Measurements from ENCODE around the gene LCNL1.
A peak's percentile ranks its signal among the peaks of the same experiment; 100 is the strongest.

The LCNL1 gene

DNA sequence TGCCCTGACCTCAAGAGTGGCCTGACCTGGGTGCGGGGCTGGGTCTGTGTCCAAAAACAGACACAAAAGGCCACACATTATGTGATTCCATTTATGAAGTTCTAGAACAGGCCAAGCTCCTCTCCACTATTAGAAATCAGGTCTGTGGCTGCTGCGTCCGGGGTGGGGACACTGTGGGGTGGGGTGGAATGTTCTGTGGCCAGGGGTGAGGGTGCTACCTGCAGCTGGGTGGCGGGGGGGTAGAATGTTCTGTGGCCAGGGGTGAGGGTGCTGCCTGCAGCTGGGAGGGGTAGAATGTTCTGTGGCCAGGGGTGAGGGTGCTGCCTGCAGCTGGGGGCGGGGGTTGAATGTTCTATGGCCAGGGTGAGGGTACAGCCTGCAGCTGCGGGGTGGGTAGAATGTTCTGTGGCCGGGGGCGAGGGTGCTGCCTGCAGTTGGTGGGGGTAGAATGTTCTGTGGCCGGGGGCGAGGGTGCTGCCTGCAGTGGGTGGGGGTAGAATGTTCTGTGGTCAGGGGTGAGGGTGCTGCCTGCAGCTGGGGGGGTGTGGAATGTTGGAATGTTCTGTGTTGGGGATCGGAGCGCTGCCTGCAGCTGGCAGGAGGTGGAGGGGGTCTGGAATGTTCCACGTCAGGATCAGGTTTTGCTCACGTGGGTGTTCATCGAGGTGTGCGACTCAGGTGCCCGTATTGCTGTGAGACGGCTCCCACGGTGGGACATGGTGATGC, 22.4 kb upstream of the LCNL1 start:
- no peak for DNase-seq

DNA sequence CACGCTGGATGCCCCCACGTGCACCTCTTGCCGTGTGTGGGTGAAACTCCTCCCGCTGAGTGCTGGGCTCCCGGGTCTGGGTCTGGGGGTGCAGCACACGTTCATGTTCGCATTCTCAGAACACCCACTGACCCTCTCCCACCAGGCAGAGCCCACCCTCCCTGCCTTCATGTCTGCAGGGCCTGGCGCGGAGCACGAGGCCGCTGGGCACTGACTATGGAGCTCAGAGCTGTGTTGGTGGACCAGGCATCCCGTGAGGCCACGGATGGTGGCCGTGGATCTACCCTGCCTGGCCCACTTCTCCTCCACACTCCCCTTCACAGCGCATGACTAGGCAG, 21.9 kb upstream of the LCNL1 start:
- no peak for DNase-seq

DNA sequence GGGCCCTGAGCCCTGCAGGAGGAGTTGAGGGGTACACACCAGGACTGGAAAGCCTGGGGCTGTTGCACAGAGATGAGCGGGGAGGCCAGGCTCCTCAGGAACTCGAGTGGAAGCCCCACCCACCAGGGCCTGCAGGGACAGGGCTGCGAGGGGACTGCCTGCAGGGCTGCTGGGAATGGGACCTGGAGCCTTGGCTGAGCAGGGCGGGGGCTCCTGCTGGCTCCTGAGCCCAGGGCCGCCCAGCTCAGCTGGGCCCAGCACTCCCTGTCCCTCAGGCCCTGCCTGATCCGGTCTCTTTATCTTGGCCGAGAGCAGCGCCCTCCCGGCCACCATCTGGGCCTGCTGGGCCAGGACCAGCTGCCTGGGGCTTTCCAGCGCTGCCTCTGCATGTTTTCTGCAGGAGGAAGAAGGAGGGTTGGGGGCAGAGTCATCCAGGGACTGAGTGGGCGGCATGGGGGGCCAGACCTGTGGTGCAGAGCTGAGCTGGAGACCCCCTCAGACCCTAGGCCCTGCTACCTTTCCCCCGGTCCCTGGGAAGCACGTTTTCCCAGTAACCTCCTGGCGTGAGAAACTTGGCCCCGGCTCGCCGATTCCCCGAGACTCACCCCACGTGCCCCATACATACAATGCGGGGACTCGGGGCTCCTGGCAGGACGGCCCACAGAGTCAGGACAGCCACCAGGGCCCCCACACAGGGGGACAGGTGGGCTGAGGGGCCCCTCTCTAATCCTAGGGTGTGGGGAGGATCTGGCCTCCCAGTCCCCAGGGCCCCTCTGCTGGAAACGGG, 21.3 kb upstream of the LCNL1 start:
- no peak for DNase-seq

DNA sequence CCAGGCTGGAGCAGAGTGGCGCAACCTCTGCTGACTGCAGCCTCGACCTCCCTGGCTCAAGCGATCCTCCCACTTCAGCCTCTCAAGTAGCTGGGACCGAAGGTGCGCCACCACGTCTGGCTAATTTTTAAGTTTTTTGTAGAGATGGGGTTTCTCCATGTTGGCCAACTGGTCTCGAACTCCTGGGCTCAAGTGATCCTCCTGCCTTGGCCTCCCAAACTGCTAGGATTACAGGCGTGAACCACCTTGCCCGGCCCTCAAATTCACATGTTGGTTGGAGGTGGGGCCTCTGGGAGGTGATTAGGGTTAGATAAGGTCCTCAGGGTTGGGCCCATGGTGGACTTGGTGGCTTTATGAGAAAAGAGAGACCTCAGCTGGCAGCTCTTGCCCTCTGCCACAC, 20.6 kb upstream of the LCNL1 start:
- DNase-seq, result no peak

DNA sequence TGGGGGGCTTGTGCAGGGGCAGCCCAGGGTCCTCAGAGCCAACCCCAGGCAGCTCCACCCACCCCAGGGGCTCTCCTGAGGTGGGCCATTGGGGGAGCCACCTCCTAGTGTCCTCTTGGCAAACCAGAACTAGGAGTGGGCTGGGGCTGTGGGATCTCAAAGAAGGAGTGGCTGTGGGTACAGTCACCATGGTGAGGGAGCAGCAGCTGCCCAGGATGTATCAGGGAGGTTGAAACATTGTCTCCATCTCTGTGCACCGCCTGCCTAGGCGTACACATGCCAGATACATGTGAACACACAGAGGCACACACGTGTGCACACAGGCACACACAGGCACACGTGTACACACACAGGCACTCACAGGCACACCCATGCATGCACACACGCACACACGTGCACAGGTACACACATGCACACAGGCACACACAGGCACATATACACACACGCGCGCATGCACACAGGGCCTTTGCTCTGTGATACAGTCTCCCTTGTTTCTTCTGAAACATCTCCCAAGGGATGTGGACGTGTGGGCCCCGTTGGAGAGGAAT, 20.0 kb upstream of the LCNL1 start:
- no peak for DNase-seq

DNA sequence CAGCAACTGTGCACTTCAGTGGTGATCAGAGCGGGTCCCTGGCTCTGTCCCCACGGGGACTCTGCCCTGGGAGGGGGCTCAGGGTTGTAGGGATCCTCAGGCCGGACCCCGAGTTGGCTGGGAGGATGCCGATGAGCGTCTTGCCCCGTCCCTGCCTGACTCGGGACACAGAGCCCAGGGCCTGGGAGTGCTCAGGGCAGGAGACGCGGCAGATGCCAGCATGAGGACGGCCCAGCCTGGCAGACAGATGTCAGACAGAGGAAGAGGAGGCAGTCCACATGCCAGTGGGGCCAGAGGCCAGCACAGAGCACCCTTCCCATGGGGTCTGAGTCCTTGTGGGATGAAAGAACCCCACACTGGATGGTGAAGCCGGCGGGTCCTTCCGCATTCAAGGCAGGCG, 19.5 kb upstream of the LCNL1 start:
- DNase-seq, result no peak

DNA sequence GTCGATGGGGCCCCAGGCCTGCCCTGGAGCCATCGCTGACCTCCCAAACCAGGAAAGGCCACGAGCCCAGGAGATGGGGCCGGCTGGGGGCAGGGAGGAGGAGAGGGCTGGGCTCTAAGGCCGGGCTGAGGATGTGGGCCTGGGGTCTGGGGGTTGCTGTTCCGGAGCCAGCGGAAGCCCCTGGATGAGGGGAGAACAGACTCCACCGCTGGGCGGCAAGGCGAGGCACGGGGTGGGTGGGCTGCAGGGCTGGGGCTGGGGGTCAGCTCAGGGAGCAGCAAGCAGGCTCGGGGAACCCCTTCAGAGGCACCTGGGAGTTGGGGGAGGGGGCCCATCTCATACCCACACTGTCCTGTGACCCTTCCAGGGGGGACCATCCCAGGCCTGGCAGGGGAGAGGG, 19.0 kb upstream of the LCNL1 start:
- DNase-seq, result no peak

DNA sequence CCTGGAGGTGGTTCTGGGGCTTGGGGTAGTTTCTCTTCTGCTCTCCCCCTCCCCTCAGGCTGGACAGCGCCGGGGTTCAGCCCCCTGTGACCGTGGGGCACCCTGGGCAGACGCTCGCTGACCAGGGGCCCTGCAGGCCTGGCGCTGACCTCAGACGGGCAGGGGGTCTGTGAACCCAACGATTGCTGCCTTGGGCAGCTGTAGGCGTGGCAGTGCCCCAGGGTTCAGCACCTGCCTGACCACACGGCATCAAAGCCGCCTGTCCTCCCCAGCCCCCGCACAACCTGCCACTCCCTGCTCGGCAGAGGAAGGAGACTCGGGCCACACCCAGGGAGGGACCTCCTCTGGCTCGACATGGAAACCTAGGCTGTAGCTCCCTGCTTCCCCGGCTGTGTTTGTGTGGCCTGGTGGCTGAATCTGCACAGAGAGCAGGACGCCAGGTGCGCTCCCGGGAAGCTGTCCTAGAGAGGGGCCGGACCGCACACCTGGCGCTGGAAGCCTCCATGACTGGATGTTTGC, 18.6 kb upstream of the LCNL1 start:
- no peak for DNase-seq

DNA sequence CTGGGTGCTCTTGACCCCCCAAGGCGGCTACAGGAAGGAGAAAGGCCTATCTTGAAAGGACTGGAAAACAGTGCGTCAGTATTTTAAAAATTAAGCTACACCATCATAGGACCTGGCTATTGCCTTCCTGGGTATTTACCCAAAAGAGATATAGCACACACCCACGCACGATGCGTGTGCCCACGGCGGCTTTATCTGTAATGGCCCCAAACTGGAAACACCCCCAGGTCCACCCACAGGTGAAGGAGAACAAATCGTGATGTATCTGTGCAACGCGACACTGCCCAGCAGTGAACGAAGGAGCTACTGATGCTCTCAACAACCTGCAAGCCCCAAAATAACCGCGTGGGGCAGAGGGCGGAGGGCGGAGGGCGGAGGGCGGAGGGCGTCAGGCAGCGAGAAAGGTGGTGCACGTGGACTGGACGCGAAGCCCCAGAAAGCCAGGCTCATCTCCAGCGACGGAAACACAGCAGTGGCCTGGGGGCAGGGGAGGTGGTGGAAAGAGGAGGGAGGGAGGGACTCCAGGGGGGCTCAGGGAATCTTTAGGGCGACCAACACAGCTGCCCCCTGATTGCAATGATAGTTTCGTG, 17.9 kb upstream of the LCNL1 start:
- no peak for DNase-seq

DNA sequence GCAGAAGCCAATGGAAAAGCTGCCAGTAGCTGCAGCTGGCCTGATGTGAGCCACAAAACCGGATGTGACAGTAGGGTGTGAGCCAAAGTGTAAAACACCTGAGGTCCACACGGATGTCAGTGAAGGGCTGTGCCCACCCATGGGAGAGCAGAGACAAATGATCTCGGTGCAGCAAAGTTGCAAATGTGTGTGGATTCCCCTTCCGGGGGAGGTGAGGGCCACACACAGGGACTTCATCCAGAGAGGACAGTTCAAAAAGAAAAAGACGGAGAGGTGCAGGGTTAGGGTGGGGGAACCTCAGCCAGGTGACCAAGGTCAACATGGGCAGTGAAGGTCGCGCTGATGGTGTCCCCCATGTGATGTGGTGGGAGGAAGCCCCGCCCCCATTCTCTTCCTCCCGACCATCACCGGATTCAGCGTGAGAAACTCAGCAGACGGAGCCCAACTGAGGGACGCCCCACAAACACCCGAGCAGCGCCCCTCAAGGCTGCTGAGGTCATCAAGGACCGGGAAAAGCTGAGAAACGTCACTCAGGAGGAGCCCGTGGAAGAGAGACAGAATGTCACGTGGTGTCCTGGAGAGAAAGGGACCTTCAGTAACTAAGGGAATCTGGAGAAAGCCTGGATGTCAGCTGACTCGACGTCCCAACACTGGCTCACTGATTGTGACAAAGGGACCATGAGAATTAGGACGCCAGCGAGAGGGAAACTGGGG, 16.9 kb upstream of the LCNL1 start:
- no peak for DNase-seq

DNA sequence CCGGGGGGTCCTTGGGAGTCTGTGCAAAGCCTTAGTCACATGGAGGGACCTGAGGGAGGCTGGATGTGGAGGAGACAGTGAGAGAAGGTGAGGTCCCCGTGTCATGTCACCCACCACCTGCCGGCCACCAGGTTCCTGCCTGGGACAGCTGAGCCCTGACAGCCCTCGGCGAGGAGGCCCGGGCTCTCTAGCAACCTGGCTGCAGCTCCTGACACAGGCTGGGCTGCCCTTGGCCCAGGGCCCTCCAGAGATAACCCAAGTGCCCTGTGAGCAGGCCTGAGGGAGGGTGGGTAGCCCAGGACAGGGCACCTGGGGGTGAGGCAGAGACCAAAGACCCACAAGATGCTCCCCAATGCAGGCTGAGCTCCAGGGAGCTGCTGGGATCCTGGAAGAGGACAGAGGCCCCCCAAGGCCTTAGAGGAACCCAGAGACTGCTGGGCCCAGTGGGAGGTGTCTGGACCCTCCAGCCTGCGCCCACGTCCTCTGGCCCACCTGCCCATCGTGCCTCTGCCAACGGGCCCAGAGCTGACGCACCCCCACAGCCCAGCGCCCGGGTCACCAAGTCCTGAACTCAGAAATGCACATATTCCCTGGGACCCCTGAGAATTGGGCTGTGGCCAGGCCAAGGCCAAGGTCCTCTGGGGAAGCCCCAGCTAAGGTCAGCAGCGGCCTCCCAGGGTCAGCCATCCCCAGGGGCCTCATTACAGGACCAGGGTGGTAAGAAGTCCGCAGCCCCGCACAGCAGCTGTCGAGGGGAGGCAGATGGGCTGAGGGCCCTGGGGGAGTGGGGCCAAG, 14.3 kb upstream of the LCNL1 start:
- DNase-seq, result no peak

DNA sequence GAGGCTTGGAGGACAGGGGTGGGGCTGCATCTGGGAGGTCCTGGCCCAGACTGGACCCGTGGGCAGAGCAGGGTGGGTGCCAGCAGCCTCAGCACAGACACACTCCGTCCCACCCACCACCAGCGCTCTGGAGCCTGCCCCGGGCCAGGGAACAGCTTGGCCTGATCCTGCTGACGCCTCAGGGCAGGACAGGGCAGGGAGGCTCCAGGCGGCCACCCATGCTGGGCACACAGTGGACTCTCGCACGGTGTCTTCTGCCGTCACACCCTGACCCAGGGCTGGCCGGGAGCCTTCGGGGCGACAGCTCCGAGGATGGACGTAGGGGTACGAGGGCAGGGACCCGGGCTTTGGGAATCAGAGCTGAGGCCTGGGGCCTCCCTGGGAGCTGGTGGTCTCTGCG, 13.6 kb upstream of the LCNL1 start:
- DNase-seq, result no peak

DNA sequence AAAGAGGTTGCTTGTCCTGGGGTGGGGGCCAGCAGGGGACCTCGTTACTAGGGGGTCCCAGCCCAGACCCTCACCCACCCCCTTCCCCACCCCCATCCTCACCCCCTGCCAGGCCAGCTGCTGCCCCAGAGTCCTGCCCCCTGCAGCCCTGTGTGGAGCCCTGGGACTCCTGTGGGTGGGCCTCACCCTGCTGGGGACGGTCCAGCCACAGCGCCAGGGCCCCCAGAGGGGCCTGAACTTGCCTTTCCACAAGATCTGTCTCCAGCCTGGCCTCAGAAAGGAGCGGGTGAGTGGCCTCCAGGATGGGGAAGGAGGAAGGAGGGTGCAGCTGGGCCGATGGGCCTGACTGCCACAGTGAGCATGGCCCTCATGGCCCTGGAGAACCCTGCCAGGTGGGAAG, 13.0 kb upstream of the LCNL1 start:
- DNase-seq, result no peak

DNA sequence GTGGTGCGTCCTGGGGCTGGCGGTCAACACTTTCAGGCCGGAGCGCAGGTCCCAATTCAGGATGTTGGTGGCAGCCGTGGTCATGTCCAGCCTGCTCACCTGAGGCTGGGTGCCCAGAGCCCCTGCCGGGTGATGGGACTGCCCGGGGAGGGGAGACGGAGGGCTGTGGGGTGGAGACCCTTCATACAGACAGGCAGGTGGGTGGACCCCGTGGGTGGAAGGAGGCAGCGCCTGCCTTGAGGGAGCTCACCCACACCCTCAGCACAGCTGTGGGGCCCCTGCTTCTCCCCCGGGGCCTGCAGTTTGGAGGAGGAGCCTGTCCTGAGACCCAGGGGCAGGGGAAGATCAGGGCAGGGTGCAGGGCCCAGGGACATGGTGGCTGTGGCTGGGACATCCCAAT, 12.4 kb upstream of the LCNL1 start:
- no peak for DNase-seq

DNA sequence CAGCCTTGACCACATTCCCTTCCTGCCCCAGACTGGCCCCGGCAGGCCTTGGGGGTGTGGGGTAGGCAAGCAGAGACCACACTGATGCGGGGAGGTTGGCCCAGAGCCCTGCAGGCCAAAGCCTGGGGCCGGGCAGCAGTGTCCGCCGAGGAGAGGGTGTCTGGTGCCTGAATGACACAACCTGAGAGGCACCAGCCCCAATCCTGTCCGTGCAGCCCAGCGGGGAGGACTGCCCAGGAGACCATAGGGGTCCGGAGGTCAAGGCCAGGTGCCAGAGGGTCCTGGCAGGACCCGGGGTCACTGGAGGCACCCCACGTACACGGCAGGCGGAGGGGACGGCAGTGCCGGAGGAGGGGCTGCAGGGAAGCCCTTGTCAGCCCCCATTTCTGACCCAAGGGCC, 11.0 kb upstream of the LCNL1 start:
- DNase-seq, result no peak

DNA sequence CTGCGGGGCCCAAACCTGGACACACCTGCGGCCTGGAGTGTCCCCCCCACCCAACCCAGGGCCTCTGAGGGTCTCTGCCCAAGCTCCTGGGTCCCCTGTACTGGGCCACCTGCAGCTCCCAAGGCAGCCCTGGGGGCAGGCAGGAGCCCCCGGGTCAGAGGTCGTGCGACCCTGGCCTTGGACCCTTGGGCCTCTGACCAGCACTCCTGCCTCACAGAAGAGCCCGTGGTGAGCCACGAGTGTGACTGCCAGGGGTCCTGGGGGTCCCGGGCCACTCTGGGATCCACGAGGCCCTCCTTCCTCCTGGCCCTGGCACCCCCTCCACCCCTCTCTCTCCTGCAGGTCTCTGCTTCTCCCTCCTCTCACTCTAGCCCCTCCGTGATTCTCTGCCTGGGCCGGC, 10.5 kb upstream of the LCNL1 start:
- no peak for DNase-seq

DNA sequence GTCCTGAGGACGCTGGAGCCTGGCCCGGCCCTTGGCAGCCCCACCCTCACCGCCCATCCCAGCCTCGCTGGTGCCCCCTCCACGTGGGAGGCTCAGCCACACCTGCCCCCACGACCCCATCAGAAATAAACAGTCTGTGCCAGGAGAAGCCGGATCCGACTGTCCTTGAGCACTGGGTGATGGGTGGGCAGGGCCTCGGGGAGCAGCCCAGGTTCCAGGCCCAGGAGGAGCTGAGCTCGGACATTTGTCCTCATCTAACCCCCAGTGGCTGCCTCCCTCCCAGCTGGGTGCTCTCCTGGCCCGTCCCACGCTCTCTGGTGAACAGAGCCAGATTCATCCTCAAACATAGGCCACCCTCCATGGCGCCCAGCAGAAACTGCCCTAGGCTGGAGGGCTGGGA, 10.1 kb upstream of the LCNL1 start:
- no peak for DNase-seq

DNA sequence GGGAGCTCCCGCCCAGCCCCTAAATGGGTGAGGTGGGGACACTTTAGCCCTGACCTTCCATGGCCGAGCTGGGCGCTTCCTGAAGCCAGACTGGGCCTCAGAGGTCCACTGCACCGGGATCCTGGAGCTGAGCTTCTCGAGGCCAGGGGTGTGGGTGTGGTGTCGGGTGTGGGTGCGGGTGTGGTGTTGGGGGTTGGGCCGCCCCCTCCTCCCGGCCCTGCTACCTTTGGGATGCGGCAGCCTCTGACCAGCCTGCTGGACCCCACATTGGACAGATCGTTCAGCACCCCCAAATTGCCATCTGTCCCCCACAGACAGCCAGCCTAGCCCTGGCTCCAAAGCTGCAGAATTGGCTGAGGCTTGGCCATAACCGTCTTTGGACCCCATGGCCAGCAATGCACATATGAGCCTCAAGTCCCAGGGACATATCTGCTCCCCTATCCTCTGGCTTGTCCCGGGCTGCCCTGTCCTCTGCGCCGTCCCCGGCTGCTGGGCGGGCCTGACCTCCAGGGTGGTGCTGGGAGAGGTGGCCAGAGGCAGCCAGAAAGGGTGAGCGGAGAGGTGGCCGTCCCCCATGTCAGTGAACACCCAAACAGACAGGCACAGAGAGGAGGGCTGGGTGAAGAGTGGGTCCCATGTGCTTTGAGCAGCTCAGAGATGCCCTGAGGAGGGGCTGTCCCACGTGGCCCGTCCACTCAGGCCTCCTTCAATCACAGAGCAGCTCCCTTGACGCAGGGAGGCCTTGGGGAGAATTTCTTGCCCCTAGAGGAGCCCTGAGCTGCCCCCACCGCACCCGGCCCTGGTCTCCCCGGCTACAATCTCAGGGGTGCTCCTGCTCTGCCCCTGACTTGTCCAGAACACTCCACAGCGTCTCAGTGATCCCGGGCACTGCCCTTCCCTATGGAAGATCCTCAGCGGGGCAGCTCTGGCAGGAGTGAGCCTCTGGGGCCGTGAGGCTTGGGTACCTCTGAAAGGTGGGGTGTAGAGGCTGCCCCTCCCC, 8.9 kb upstream of the LCNL1 start:
- no peak for DNase-seq

DNA sequence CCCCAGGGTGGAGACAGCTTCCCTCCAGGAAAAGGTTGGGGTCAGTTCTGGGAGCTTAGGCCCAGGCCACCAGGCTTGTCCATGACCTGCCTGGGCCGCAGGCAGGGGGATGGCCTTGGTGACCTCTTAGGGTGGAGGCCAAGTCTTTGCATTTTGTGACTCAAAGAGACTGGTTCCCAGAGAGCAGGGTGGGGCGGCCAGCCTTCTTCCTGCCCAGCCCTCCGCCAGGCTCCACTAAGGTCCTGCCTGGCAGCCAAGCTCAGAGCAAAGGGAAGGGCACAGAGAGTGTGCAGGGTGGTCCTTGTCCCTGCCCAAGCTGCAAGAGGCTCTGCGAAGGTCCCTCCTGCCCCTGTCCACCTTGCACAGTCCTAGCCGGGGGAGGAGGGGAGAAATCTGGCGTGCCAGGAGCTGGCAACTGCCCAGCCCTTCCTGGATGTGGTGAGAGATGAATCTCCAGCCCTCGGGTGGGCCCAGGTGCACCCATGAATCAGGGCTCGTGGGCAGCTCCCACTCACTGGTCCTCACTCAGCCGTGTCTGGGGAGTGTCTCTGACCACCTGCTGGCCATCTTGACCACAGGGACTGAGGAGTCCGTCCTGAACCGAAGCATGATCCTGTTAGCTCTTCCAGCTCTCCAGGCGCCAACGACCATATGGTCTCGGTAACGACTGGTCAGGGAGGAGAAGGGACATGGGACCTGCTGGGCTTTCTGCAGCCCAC, 7.8 kb upstream of the LCNL1 start:
- no peak for DNase-seq

DNA sequence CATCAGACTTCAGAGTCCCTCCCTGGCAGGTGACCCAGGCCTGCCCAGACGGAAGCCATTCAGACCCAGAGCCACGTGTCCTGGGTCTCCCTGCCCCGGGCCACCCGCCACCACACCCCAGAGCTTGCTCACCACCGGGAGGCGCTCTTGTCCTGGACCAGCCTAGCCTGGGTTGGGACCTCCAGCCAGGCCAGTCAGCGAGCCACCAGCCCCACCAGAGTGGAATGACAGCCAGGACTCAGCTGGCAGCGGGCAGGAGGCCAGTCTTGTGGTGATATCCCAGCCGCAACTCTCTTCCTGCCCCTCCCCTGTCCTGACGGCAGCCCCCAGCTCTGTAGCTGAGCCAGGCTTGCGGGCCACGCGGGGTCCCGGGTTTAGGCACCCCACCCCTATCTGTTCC, 7.1 kb upstream of the LCNL1 start:
- DNase-seq, result peak; percentile 24
